Erythroblast (primary cell): ENCODE data around the gene BDKRB1.

ENCODE experiments used
- GATA1 ChIP-seq: IDR thresholded peaks from 2 replicates; pipeline ENCODE4 v1.6.1; 2011; ENCODE audit warnings: low read depth, mild to moderate bottlenecking, control low read depth, low read length, moderate library complexity
- POLR2A ChIP-seq: IDR thresholded peaks from 2 replicates; pipeline ENCODE4 v1.6.1; 2011; ENCODE audit warnings: mild to moderate bottlenecking, low read length

GRCh38 chr14:96297000-96297399, 41.0 kb downstream of the BDKRB1 start:
- TF ChIP-seq POLR2A (no peak), GATA1 (no peak)
